ENCODE results near the gene ADGRF5. TPM values are rescaled to one million over a fixed set of nuclear protein-coding genes. Genes with fewer than 3 reads are reported as not detected.

The ADGRF5 gene
- total RNA-seq, 1 donor, result under 0.01 TPM

DNA sequence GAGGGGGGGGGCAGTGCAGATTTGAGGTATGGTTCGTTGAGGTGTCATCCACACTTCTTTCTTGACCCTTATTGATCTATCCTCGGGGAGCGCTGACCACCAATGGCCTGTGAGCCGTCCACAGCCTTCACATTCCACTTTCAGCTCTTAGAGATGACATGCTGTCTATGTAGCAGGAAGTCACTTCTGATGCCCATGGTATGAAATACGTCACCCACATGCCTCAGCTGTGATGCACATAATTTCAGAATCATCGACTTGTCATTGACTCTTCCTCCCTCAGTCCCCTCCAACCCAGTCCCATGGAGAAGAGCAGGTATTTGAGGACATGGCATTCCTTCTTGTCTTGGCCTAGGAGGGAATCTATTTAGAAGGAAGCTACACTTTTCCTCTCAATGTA lies 4.7 kb upstream of the ADGRF5 start:
- Histone ChIP-seq H3K4me1 (ENCODE audit: insufficient read depth, low read length) (peaks cover 9% of the 10 kb centered on the region), H3K4me3 (ENCODE audit: insufficient read depth, low read length) (no peak overlapping the region), H3K27ac (ENCODE audit: low read depth, low read length) (peak overlapping the region; percentile 33), H3K79me2 (ENCODE audit: insufficient read depth, low read length) (no peaks in the 10 kb centered on the region), H3K4me2 (ENCODE audit: insufficient read depth, low read length) (peak overlapping the region; percentile 15), H3K9me3 (ENCODE audit: low read depth, low read length) (no peaks in the 10 kb centered on the region), H4K20me1 (ENCODE audit: insufficient read depth, low read length) (no peaks in the 10 kb centered on the region), H3K36me3 (ENCODE audit: insufficient read depth, low read length) (no peaks in the 10 kb centered on the region), H2AFZ (ENCODE audit: low read length) (no peak overlapping the region), H3K27me3 (ENCODE audit: insufficient read depth, low read length) (no peaks in the 10 kb centered on the region)
- no peak for DNase-seq (ENCODE audit: insufficient read length, low spot score, missing footprints)
- TF ChIP-seq CTCF (IDR thresholded peaks at IDR 0.05; ENCODE audit: extremely low read depth, low read depth, low read length), result no peak

- no peaks in the 10 kb centered on the region for H3K27me3 ChIP-seq (ENCODE audit: insufficient read depth, low read length)
- H3K27ac ChIP-seq (ENCODE audit: low read depth, low read length), result no peak overlapping the region
- no peaks in the 10 kb centered on the region for H3K36me3 ChIP-seq (ENCODE audit: insufficient read depth, low read length)
- H2AFZ ChIP-seq (ENCODE audit: low read length), result no peak overlapping the region
- peaks cover 9% of the 10 kb centered on the region for H3K4me1 ChIP-seq (ENCODE audit: insufficient read depth, low read length)
- no peaks in the 10 kb centered on the region for H3K9me3 ChIP-seq (ENCODE audit: low read depth, low read length)
- H3K79me2 ChIP-seq (ENCODE audit: insufficient read depth, low read length), result no peaks in the 10 kb centered on the region
- H3K4me2 ChIP-seq (ENCODE audit: insufficient read depth, low read length), result peak overlapping the region; percentile 15
- H3K4me3 ChIP-seq (ENCODE audit: insufficient read depth, low read length), result no peak overlapping the region
- TF ChIP-seq CTCF (IDR thresholded peaks at IDR 0.05; ENCODE audit: extremely low read depth, low read depth, low read length), result no peak
- DNase-seq (ENCODE audit: insufficient read length, low spot score, missing footprints), result no peak
- no peaks in the 10 kb centered on the region for H4K20me1 ChIP-seq (ENCODE audit: insufficient read depth, low read length)
Observed at GRCh38 chr6:46925563-46926253, 4.0 kb upstream of the ADGRF5 start.

GRCh38 chr6:46923476-46923875 lies 1.7 kb upstream of the ADGRF5 start:
- Histone ChIP-seq H3K4me2 (ENCODE audit: insufficient read depth, low read length) (no peak overlapping the region), H3K4me3 (ENCODE audit: insufficient read depth, low read length) (no peak overlapping the region), H3K27ac (ENCODE audit: low read depth, low read length) (no peak overlapping the region), H4K20me1 (ENCODE audit: insufficient read depth, low read length) (no peaks in the 10 kb centered on the region), H3K4me1 (ENCODE audit: insufficient read depth, low read length) (peaks cover 9% of the 10 kb centered on the region), H2AFZ (ENCODE audit: low read length) (no peak overlapping the region), H3K27me3 (ENCODE audit: insufficient read depth, low read length) (no peaks in the 10 kb centered on the region), H3K79me2 (ENCODE audit: insufficient read depth, low read length) (no peaks in the 10 kb centered on the region), H3K36me3 (ENCODE audit: insufficient read depth, low read length) (no peaks in the 10 kb centered on the region), H3K9me3 (ENCODE audit: low read depth, low read length) (no peaks in the 10 kb centered on the region)
- TF ChIP-seq CTCF (IDR thresholded peaks at IDR 0.05; ENCODE audit: extremely low read depth, low read depth, low read length), result no peak
- DNase-seq (ENCODE audit: insufficient read length, low spot score, missing footprints), result no peak

DNA sequence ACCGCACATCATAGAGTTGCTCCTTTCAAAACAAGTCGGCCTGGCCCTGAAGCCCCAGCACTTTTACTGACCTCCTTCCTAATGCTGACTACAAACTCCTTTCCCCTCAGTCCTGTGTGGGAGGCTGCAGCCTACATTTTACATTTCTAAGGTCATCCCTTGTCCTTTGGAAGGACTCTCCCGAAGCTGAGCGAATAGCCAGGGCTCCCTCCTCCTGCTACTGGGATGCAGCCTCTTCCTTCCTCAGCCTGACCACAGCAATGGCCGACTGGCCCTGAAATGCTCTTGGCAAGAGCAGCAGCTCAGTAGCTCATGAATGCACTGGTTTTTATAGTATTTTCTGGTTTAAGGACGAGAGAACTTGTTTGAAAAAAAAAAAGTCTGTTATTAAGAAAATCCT lies 679 bp downstream of the ADGRF5 start:
- Histone ChIP-seq H3K36me3 (ENCODE audit: insufficient read depth, low read length) (no peaks in the 10 kb centered on the region), H3K9me3 (ENCODE audit: low read depth, low read length) (no peaks in the 10 kb centered on the region), H3K27me3 (ENCODE audit: insufficient read depth, low read length) (no peaks in the 10 kb centered on the region), H3K79me2 (ENCODE audit: insufficient read depth, low read length) (no peaks in the 10 kb centered on the region), H3K4me2 (ENCODE audit: insufficient read depth, low read length) (no peak overlapping the region), H2AFZ (ENCODE audit: low read length) (no peak overlapping the region), H3K4me3 (ENCODE audit: insufficient read depth, low read length) (no peak overlapping the region), H3K4me1 (ENCODE audit: insufficient read depth, low read length) (peaks cover 3% of the 10 kb centered on the region), H4K20me1 (ENCODE audit: insufficient read depth, low read length) (no peaks in the 10 kb centered on the region), H3K27ac (ENCODE audit: low read depth, low read length) (no peak overlapping the region)
- no peak for DNase-seq (ENCODE audit: insufficient read length, low spot score, missing footprints)
- TF ChIP-seq CTCF (IDR thresholded peaks at IDR 0.05; ENCODE audit: extremely low read depth, low read depth, low read length), result no peak

All from osteoblast (primary cell).